Measurements from ENCODE around the gene FANCI. TPM values are rescaled to one million over a fixed set of nuclear protein-coding genes. Genes with fewer than 3 reads are reported as not detected.

The FANCI gene
- polyA plus RNA-seq, 4 donors: 30.4 to 43.0 (median 34.9) TPM

- no peak for DNase-seq (ENCODE audit: low read depth in 4 of 4, low spot score in 2 of 4)
Measured at GRCh38 chr15:89330881-89331595, 87.3 kb downstream of the FANCI start.

GRCh38 chr15:89332446-89332845 lies 88.7 kb downstream of the FANCI start:
- no peak for DNase-seq (ENCODE audit: low read depth in 4 of 4, low spot score in 2 of 4)

DNA sequence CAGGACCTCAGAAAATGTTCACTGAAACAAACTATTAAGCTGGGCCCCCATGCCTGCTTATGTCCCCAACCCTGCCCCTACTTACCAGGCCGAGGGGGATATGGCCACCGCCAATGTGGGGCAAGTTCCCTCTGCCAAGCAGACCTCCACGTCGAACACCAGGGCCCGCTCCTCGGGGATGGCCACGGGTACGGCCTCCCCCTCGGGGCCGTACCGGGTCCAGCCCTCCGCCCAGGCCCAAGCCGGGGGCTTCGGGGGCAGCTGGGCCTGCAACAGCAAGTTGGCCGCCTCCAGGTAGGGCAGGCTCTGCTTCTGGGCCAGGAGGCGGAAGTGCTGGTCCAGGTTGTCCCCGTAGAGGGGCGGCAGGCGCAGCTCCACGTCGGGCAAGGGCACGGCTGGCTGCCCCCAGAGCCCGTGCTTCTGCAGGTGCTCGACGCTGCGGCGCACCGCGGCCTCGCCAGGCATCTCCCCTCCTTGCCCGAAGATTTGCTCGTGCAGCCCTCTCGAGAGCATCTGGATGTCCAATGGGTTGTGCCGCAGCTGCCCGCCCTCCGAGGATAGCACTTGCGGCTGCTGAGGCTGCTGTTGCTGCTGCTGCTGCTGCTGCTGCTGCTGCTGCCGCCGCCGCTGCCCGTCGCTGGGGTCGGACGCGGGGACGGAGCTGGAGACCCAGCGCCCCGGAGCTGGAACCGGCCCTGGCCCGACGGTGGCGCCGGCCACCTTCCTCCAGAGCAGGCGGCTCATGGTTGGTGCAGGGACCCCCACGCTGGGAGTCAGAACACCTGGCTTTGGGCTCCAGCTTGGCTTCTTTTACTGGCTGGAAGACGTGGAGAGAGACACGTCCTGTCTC lies 89.5 kb downstream of the FANCI start:
- no peak for DNase-seq (ENCODE audit: low read depth in 4 of 4, low spot score in 2 of 4)

- no peak for DNase-seq (ENCODE audit: low read depth in 4 of 4, low spot score in 2 of 4)
Measured at GRCh38 chr15:89333959-89334509, 90.3 kb downstream of the FANCI start.

- peak; percentile 97 to 99 (median 98) for DNase-seq (ENCODE audit: low read depth in 4 of 4, low spot score in 2 of 4)
Measured at GRCh38 chr15:89334510-89335297, 90.9 kb downstream of the FANCI start, which contains the start of gene POLG. TSS of gene POLG (minus strand) at chr15:89334824. CDS start at chr15:89333754, 1,070 bp downstream.

- peak; percentile 26 to 63 (median 40) for DNase-seq (ENCODE audit: low read depth in 4 of 4, low spot score in 2 of 4)
Measured at GRCh38 chr15:89335298-89336041, 91.7 kb downstream of the FANCI start.

- no peak for DNase-seq (ENCODE audit: low read depth in 4 of 4, low spot score in 2 of 4)
Measured at GRCh38 chr15:89338036-89338435, 94.3 kb downstream of the FANCI start.

DNA sequence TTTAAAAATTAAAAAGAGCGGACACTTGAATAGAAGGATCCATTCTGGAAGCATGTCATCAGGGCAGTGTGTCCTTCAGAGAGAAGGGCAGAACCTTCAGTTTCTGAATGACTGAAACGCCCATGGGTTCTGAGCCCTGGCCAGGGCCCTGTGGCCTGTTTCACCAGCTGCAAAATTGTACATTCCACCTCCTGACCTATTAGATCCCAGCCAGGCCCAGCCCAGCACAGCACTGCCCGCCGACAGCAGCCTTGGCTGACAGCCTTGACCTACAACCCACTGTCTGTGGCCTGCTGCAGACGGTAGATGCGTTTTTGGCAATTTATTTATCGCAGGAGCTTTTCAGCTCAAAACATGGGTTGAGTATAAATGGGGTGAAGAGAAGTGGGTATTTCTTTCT lies 96.8 kb downstream of the FANCI start:
- no peak for DNase-seq (ENCODE audit: low read depth in 4 of 4, low spot score in 2 of 4)

DNA sequence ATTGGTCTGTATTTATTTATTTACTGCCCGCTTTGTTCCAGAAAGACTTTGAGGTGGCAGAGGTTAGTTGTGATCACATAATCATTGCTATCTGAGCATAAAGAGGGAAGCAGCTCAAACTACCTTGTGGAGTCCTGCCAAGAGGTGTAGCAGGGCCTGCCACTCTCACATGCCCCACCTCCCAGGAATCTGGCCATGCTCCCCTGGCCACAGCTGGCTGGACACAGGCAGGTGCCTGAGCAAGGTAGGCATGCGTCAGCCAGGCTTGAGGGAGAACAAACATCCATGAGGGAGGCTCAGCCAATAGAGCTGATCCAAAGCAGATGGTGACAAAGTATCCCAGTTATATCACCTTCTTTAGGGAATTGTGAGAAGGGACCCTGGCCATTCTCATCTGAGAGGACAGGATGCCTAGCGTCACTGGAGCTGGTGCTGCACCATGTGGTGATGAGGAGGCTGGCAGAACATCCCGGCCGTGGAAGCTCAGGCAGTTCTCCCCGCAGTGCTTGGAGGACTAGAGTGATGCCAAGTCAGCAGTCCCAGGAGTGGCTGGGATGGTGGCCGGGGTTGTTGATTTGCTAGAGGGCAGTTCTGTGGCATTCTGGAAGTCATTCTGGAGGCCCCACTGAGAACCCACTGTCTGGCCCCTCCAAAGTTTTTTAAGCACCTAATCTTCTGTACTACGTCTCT lies 97.7 kb downstream of the FANCI start:
- no peak for DNase-seq (ENCODE audit: low read depth in 4 of 4, low spot score in 2 of 4)

- DNase-seq (ENCODE audit: low read depth in 4 of 4, low spot score in 2 of 4): no peak
Measured at GRCh38 chr15:89342840-89343239, 99.1 kb downstream of the FANCI start.

GRCh38 chr15:89345248-89345647 lies 101.5 kb downstream of the FANCI start:
- no peak for DNase-seq (ENCODE audit: low read depth in 4 of 4, low spot score in 2 of 4)

- no peak for DNase-seq (ENCODE audit: low read depth in 4 of 4, low spot score in 2 of 4)
Measured at GRCh38 chr15:89346516-89347231, 102.9 kb downstream of the FANCI start.

DNA sequence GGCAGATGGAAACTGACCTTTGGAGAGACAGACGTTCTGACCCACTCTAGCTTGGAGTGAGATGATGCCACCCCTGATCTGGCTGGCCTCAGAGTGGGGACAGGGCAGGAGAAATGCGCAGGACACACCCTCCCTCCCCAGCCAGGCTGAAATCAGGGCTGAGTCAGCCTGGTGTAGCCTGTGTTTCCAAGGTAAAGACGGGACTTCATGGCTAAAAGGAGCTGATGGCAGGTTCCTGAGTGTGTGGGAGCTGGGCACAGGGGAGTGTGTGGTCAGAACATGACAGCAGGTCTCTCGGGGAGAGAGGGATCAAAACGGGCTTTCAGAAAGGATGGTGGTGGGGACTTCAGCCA lies 105.4 kb downstream of the FANCI start:
- no peak for DNase-seq (ENCODE audit: low read depth in 4 of 4, low spot score in 2 of 4)

DNA sequence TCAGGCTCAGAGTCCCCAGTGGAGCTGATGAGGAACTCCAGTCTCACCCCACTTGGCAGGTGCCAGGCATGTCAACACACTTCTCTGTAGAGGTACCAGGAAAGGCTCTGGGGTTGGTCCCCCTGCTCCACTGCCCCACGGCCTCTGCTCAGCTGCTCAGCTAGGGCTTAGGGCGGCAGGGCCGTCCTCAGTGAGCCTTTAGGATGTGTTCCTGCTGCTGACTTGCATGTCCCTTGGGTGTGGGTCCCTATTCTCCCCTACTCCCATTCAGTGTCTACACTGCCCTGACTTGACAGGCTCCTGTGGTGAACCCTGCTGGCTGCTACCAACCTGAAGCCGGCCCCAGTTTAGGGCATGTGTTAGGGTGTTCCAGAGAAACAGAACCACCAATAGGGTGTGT lies 108.7 kb downstream of the FANCI start:
- no peak for DNase-seq (ENCODE audit: low read depth in 4 of 4, low spot score in 2 of 4)

GRCh38 chr15:89353991-89354390 lies 110.2 kb downstream of the FANCI start:
- no peak for DNase-seq (ENCODE audit: low read depth in 4 of 4, low spot score in 2 of 4)

DNA sequence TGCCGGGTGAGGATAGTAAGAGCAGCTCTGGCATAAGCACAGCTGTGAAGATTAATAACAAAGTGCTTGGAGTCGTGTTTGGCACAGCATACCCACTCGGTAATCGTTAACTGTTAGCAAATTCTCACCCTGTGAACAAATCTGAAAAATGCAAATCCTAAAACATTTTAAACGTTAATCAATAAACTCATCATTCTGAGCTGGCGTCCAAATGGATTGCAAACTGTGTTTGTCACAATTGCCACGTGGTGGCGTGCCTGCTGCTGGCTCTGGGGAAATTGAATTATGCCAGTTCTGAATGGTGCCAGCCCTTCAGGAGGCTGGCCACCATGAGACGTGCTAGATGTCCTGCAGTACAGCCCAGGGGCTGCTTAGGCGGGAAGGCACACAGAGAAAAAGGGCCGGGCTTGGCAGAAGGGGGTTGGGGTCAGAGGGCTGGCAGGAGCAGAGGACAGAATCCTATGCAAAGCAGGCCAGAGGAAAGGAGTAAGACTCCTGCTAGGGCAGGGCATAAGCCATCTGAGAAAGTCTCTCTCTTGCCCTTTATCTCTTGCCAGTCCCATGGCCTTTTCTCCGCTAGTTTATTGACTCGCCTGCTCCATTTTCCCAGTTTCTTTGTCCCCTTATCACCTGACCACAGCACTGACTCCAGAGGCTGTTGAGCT lies 113.0 kb downstream of the FANCI start:
- DNase-seq (ENCODE audit: low read depth in 4 of 4, low spot score in 2 of 4): no peak

- DNase-seq (ENCODE audit: low read depth in 4 of 4, low spot score in 2 of 4): no peak
Measured at GRCh38 chr15:89358435-89358754, 114.6 kb downstream of the FANCI start.

- DNase-seq (ENCODE audit: low read depth in 4 of 4, low spot score in 2 of 4): peak; percentile 45 to 72 (median 62)
Measured at GRCh38 chr15:89358755-89359439, 115.1 kb downstream of the FANCI start.

Measured in left renal cortex interstitium (tissue), 4 donors.